ACC112 (cell line): ENCODE measurements around the gene TDO2.

Experiments
- H2AFZ ChIP-seq: fragments of 200-600 bp; sonication (generic); one replicate; pipeline ENCODE4 v1.6.0; 2017; ENCODE audit warnings: antibody characterized with exemption, low read length; ENCODE audit not compliant: unreplicated experiment
- H3K27ac ChIP-seq: fragments of 200-600 bp; sonication (generic); 2 replicates; pipeline ENCODE4 v1.5.1; 2014; ENCODE audit warnings: low read depth, mild to moderate bottlenecking, antibody characterized with exemption, low read length, moderate library complexity
- H3K27me3 ChIP-seq: fragments of 200-600 bp; sonication (generic); 2 replicates; pipeline ENCODE4 v1.6.1; 2014; ENCODE audit warnings: mild to moderate bottlenecking, antibody characterized with exemption, low read length, moderate library complexity, mixed read lengths; ENCODE audit not compliant: insufficient read depth
- H3K36me3 ChIP-seq: fragments of 200-600 bp; sonication (generic); 2 replicates; pipeline ENCODE4 v1.6.1; 2016; ENCODE audit warnings: mild to moderate bottlenecking, antibody characterized with exemption, low read length, moderate library complexity, mixed read lengths; ENCODE audit not compliant: insufficient read depth
- H3K4me1 ChIP-seq: fragments of 200-600 bp; sonication (generic); one replicate; pipeline ENCODE4 v1.6.1; 2016; ENCODE audit warnings: low read length, mixed read lengths; ENCODE audit not compliant: insufficient read depth, unreplicated experiment, control insufficient read depth
- H3K4me3 ChIP-seq: fragments of 200-600 bp; sonication (generic); 2 replicates; pipeline ENCODE4 v1.5.1; 2014; ENCODE audit warnings: mild to moderate bottlenecking, low read depth, low read length
- H3K79me2 ChIP-seq: fragments of 200-600 bp; sonication (generic); one replicate; pipeline ENCODE4 v1.6.0; 2016; ENCODE audit warnings: low read length; ENCODE audit not compliant: control insufficient read depth, unreplicated experiment, insufficient read depth

TDO2 gene

GRCh38 chr4:155966171-155966570 lies 62.7 kb downstream of the TDO2 start:
- Histone ChIP-seq H3K79me2 (no peaks in the 10 kb centered on the region), H3K4me3 (no peak overlapping the region), H3K27ac (no peak overlapping the region), H3K36me3 (no peaks in the 10 kb centered on the region), H2AFZ (no peak overlapping the region), H3K27me3 (no peaks in the 10 kb centered on the region), H3K4me1 (peaks cover 3% of the 10 kb centered on the region)

GRCh38 chr4:155966731-155967395 lies 63.4 kb downstream of the TDO2 start:
- Histone ChIP-seq H3K79me2 (no peaks in the 10 kb centered on the region), H3K27me3 (no peaks in the 10 kb centered on the region), H3K4me1 (peaks cover 3% of the 10 kb centered on the region), H3K4me3 (no peak overlapping the region), H3K36me3 (no peaks in the 10 kb centered on the region), H2AFZ (no peak overlapping the region), H3K27ac (no peak overlapping the region)
